Left renal cortex interstitium (tissue), 4 donors: ENCODE results near the gene FABP6. TPM values are rescaled to one million over a fixed set of nuclear protein-coding genes. Genes with fewer than 3 reads are reported as not detected.
"Not testable (repeated sequence)": the region's sequence is repeated elsewhere in the genome, so short reads cannot be mapped to it uniquely, and the experiment has no call there.

Experiments
- DNase-seq, 4 donors: peaks; one replicate each; pipeline ENCODE4 v3.0.0-alpha.2; 2013; ENCODE audit warnings: low read depth in 4 of 4, low spot score in 2 of 4, missing footprints in 1 of 4
- polyA plus RNA-seq, 4 donors: library from polyadenylated mRNA; unstranded; fragments of 120-200 nt; gene quantifications; one replicate each; pipeline ENCODE4 v1.2.1, GENCODE V29; 2013; ENCODE audit not compliant: insufficient read length in 4 of 4

The FABP6 gene
- polyA plus RNA-seq, 4 donors: not detected

- no peak for DNase-seq
These were observed 15.8 kb upstream of the FABP6 start for GRCh38 chr5:160213537-160213936.

GRCh38 chr5:160219356-160219755, 9.9 kb upstream of the FABP6 start:
- DNase-seq: no peak

- no peak for DNase-seq
These were observed 8.2 kb upstream of the FABP6 start for GRCh38 chr5:160221082-160221481.

- no peak for DNase-seq
These were observed 2.3 kb upstream of the FABP6 start for GRCh38 chr5:160227012-160227411.

GRCh38 chr5:160230686-160231527, 1.6 kb downstream of the FABP6 start:
- DNase-seq: no peak

- no peak for DNase-seq
These were observed 2.6 kb downstream of the FABP6 start for GRCh38 chr5:160231783-160232342.

GRCh38 chr5:160233215-160233614, 3.9 kb downstream of the FABP6 start:
- no peak for DNase-seq

GRCh38 chr5:160235731-160236130, 6.4 kb downstream of the FABP6 start:
- DNase-seq: no peak

- no peak for DNase-seq
These were observed 8.3 kb downstream of the FABP6 start for GRCh38 chr5:160237571-160238093.

- DNase-seq: no peak
These were observed 11.0 kb downstream of the FABP6 start for GRCh38 chr5:160240350-160240749.

GRCh38 chr5:160242145-160242544, 12.8 kb downstream of the FABP6 start:
- no peak for DNase-seq

GRCh38 chr5:160245506-160246086, 16.3 kb downstream of the FABP6 start:
- DNase-seq: no peak

GRCh38 chr5:160249570-160249969, 20.3 kb downstream of the FABP6 start:
- DNase-seq: not testable (repeated sequence)

GRCh38 chr5:160250226-160250625, 20.9 kb downstream of the FABP6 start:
- no peak for DNase-seq

- no peak for DNase-seq
These were observed 21.5 kb downstream of the FABP6 start for GRCh38 chr5:160250826-160251225.

- no peak for DNase-seq
These were observed 22.3 kb downstream of the FABP6 start for GRCh38 chr5:160251406-160252155.

- DNase-seq: no peak
These were observed 23.6 kb downstream of the FABP6 start for GRCh38 chr5:160252916-160253315.

- DNase-seq: no peak
These were observed 24.1 kb downstream of the FABP6 start for GRCh38 chr5:160253441-160253840.

- no peak for DNase-seq
These were observed 25.4 kb downstream of the FABP6 start for GRCh38 chr5:160254706-160255105.

- DNase-seq: no peak
These were observed 30.0 kb downstream of the FABP6 start for GRCh38 chr5:160259341-160259740.
